Gastroesophageal sphincter (tissue), 3 donors: ENCODE measurements around the gene CEMIP.

Source experiments
- CTCF ChIP-seq, 4 experiments: fragments of 200-600 bp in 2 of 4; fragments of 450-650 bp in 2 of 4; sonication (generic) in 1 of 4; IDR thresholded peaks; one replicate each; pipeline ENCODE4 v1.5.1; 2017 to 2019; ENCODE audit warnings: antibody characterized with exemption in 4 of 4, mild to moderate bottlenecking in 2 of 4, moderate library complexity in 2 of 4
- POLR2A ChIP-seq, 2 donors: fragments of 450-650 bp; IDR thresholded peaks; one replicate each; pipeline ENCODE4 v1.6.1; 2017; ENCODE audit warnings: antibody characterized with exemption in 2 of 2, mild to moderate bottlenecking in 2 of 2, moderate library complexity in 1 of 2

GRCh38 chr15:80773122-80773551, 6.0 kb upstream of the CEMIP start:
- no peak for TF ChIP-seq CTCF (IDR thresholded peaks at IDR 0.05)
- TF ChIP-seq POLR2A (IDR thresholded peaks at IDR 0.05): no peak
